ENCODE measurements around the gene FPGS.
A peak's percentile ranks its signal among the peaks of the same experiment; 100 is the strongest.
"Not testable (repeated sequence)": the region's sequence is repeated elsewhere in the genome, so short reads cannot be mapped to it uniquely, and the experiment has no call there.

Gene FPGS, protein sequence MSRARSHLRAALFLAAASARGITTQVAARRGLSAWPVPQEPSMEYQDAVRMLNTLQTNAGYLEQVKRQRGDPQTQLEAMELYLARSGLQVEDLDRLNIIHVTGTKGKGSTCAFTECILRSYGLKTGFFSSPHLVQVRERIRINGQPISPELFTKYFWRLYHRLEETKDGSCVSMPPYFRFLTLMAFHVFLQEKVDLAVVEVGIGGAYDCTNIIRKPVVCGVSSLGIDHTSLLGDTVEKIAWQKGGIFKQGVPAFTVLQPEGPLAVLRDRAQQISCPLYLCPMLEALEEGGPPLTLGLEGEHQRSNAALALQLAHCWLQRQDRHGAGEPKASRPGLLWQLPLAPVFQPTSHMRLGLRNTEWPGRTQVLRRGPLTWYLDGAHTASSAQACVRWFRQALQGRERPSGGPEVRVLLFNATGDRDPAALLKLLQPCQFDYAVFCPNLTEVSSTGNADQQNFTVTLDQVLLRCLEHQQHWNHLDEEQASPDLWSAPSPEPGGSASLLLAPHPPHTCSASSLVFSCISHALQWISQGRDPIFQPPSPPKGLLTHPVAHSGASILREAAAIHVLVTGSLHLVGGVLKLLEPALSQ
- 84.5 to 121 reads per million in 2 donors for total RNA-seq

DNA sequence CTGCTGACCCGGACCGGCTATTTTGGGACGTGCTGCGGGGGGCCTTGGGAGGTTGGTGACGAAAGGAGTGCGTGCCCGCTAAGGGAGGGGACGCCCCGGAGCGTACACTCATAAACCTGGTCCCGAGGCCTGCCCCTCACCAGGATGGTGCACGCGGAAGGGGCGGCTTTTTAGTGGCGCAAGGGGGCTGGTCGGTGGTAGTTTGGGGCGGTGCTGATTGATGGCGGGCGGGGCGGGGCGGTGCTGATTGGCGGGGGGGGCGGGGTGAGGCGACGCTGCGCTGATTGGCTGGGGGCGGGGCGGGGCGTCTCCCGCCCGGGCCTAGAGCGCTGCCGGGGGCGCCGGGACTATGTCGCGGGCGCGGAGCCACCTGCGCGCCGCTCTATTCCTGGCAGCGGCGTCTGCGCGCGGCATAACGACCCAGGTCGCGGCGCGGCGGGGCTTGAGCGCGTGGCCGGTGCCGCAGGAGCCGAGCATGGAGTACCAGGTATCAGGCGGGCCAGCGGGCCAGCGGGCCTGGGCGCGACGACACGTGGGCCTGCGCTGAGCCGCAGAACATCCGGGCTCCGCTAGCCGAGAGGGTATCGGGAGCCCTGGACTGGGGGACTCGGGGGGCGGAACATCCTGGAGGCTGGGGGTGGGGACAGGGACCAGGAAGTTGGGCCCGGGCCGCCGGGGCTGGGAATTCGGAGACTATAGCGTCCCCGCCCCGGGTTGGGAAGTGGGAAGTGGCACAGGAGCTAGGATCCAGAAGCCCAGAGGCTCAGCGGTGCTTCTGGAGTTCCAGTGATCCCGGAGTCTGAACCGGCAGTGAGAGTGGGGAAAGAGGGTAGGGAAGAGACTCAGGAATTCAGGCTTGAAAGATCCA is at the start of gene FPGS:
TSS of gene FPGS (plus strand) at position 307 of the 868 bp plus-strand sequence. CDS start at position 350, 43 bp downstream.
- peak; percentile 76 for DNase-seq

DNA sequence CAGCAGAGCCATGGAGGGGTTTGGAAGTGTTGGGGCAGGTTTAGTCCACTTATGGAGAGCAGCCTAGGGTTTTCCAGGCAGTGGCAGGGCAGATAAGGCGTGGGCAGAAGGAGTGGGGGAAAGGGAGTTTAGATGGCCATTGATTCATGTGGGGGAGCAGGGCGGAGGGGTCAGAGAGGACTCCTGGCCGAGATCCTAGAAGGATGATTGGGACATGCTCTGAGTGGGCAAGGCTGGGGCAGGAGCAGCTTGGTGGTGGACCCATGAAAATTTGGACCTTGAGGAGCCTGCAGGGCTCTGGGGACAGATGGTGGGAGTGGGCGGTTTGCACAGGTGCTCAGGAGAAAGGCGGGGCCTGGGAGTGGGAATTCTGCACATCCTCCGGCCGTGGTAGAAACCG is 49.5 kb upstream of the FPGS start:
- no peak for DNase-seq

DNA sequence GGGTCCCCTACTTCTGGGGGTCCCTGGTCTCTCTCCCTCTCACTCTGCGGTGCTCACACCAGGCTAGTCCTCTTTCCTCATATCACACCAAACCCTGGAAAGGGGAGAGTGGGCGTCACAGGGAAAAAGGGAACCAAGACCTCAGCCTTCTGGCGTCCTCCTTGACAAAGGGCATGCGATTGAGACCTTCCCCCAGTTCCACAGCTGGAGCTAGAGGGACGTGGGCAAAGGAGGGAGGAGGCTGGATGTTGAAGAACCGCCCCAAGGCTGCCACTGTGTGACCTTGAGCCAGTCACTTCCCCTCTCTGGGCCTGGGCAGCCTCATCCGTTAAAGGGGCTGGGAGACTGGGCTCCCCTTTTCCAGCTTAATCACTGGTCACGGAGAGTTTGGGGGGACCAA is 49.1 kb upstream of the FPGS start:
- no peak for DNase-seq

DNA sequence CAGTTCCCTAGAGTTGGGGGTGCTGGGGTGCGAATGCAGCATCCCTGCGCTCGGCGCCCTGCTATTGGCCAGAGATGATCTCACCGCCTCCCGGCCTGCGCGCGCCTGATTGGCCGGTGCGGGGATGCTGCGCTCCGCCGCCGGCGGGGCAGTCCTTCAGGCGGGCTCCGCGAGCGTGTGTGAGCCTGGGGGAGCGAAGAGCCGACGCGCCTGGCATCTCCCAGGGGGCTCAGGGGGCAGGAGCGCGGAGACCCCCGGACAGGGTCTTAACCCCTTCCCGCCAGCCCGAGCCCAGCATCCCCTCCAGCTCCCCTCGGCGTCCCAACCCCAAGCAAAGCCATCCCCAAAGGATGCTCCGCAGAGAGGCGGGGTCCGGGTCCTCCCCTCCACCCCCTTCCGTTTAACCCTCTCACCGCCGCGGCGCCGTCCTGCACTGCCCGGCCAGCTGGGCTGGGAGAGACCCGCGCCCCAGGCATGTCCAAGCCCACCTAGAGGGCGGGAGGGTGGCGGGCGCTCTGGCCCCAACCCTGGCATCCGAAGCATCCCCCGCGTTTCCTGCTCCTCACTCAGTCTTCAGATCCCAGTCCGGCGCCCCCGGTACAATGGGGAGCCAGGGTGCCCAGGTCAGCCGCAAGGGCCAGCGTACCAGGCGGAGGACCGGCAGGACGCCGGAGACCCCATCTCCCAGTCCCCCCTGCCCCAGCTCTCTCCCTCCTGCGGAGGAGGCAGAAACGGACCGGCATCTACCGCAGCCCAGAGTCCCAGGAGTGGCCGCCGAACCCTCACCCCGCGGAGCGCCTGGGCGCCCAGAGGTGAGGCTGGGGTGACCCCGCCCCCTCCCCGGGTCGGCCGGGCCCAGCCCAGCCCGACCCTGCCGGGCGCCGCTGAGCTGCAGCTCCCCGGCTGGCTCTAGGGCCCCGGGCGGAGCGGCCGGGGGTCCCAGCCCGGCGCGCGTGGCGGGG is 48.3 kb upstream of the FPGS start:
- DNase-seq: no peak

DNA sequence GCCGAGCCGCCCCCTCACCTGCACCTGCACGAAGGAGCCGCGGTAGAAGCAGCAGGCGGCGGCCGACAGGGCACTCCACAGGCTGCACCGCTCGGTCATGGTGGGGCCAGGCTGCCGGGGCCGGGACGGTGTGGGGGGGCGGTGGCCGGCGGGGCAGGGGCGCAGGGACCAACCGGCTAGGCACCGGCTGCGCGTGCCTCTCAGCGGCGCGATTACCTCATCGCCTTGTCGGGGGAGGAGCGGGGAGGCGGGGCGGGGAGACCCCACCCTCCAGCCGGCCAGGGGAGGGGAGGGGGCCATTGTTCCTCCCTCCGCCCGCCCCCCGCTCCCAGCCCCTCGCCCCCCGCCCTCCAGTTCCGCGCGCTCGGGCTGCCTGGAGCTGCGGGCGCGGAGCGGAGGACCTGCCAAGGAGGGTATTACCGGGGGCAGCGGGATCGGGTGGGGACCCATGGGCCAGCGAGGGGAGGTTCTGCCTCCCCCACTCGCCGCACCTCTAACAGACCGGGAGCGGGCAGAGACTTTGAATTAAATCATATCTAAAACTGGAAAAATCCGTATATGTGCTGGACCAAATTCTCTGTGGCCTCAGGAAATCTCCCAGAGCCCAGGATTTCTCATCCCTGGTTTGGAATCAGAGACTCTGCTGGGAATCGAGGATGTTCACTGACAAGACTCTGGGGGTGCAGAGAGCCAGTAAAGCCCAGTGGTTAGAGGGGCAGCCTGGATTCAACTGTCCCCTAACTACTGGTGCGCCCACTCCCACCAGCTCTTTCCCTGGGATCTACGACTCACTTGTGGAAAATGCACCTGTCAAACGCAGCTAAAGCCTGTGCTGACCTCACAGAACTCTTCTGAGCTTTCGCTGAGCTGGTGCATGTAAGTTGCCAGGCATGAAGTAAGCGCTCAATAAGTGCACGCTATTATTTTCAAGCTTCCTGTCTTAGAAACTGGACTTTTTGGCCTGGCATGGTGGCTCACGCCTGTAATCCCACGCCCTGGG is 47.3 kb upstream of the FPGS start:
- no peak for DNase-seq

DNA sequence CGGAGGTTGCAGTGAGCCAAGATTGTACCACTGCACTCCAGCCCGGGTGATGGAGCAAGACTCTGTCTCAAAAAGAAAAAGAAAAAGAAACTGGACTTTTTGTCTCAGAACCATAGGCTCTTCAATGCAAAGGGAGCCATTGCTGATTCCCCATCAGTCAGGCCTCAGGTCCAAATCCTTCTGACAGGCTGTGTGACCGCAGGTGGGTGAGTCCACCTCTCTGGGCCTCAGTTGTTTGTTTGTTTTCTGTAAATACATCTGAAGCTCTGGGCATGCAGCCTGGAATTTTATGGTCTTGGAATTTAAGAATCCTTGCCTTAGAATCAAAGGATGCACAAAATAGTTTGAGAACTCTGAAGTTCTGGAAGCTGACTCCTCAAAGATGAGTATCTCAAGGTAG is 46.4 kb upstream of the FPGS start:
- DNase-seq: no peak

DNA sequence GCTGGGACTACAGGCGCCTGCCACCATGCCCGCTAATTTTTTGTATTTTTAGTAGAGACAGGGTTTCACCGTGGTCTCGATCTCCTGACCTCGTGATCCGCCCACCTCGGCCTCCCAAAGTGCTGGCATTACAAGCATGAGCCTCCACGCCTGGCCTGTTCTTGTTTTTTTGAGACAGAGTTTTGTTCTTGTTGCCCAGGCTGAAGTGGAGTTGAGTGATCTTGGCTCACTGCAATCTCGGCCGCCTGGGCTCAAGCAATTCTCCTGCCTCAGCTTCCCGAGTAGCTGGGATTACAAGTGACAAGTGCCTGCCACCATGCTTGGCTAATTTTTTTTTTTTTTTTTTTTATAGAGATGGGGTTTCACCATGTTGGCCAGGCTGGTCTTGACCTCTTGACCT is 45.9 kb upstream of the FPGS start:
- DNase-seq: not testable (repeated sequence)

DNA sequence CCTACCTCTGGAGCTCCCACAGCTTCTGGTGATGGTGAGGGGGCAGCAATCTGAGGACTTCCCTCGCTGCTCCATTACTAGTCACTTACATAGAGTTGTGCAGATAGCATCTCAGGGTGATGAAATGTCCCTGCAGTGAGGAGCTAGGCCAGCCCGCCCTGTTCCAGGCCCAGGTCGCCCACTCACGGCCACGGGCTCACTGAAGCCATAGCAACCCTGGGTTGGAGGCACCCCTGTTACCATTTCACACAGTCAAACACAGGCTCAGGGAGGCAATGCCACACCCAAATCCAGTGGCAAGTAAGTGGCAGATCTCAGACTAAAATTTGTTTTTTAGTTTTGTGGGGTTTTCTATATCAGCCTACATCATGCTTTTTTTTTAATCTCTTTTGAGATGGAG is 43.8 kb upstream of the FPGS start:
- no peak for DNase-seq

DNA sequence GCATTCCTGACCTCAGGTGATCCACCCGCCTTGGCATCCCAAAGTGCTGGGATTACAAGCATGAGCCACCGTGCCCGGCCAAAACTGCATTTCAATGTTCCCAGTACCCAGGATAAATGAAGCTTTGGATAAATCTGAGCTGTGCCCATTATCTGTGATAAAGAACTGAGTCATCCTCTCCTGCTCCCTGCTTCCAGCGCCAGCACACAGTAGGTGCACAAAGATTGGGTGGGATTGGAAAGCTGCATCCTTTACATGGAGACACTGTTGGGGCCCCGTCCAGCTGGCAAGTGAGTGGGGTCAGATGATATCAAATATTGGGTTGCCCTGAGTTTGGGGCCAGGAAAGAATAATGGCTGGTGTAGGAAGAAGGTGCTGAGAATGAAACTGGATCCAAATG is 41.6 kb upstream of the FPGS start:
- DNase-seq: no peak

DNA sequence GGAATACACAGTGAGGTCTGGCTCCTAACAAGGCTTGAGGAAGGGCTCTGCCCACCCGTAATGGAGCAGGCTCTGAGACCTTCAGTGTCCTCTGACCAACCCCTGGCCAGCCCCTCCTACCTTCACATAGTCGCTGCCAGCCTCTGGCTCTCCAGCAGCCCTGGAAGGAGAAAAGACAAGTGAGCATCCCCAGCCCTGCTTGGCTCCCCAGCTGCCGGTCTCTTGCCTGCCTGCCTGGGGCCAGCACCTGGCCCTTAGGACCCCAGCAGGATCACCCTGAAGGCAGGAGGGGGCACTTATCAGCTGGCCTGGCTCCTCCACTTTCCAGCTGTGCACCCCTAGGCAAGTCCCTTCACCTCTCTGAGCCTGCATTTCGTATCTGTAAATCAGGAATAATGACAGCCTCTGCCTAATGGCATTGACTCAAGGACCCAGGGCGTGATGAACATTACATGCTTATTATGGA is 41.2 kb upstream of the FPGS start:
- DNase-seq: no peak

DNA sequence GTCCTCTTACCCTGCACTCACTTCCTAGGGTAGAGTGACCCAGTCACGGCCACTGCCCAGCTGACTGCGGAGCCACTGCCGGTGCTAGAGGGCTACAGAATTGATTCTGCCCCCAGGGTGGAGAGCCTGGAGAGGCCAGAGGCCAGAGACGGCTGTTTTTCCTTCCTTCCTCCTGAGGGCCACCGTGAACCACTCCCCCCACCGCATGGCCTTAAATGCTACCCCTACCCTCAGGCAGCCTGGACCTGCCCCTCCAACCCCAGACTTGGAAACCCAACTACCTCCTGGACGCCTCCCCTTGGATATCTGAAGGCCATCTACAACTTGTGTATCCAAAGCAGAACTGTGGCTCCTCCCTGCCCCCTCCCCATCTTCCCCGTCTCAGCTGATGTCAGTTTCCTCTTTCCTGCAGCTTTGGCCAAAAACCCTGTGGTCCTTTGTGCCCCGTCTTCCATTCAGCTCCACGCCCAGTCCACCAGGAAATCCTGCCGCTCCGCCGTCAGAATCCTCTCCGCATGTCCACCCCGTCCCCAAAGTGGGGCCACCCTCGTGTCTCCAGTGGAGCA is 40.5 kb upstream of the FPGS start:
- no peak for DNase-seq

DNA sequence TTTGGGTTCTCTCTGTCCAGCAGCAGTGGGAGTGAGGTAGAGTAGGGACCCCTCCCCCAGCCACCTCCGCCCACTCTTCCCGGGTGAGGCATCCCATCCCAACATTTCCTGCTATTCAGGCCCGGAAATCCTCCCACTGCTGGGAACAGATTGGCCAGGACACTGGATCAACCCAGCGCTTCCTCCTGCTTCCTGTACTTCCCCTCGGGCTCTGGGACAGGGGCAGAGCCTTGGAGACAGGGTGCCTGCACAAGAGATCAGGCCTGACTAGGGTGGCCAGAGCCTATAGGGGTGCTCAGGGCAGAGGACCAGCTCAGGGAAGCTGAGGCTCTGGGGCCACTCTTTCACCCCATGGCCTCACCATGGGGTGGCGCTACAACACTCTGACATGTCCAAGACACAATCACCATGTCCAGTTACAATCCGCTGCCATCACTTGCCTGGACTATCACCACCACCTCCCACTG is 38.7 kb upstream of the FPGS start:
- no peak for DNase-seq

DNA sequence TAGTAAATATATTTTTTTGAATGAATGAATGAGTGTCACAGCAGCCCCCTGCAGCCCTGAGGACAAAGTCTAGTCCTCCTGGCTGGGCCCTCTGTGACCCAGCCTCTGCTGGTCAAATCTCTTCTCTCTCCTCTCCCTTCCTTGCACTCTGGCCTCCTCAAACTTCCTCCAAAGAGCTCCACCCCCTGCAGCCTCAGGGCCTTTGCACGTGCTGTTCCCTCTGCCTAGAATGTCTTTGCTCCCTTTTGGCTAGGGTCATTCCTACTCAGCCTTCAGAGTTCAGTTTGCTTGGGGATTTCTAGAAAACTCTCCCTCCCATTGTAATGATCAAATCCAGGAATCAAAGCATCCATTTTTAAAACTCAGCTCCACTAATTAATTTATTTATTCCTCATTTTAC is 37.3 kb upstream of the FPGS start:
- no peak for DNase-seq

DNA sequence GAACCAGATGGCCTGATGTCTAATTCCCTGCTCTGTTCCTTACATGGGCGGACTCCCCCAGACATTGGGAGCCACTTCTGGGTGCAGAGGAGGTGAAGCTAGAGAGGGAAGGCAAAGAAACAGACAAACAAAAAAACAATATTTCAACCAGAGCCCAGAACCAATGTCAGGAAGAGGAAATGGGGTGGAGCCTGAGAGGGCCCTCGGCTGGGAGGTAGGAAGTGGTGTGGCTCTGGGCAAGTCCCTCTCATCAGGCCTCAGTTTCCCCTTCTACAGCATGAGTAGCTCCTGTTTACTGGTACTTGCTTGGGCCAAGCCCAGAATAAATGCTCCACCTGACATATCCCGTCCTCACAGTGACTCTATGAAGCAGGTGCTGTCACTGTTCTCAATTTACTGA is 35.3 kb upstream of the FPGS start:
- no peak for DNase-seq

DNA sequence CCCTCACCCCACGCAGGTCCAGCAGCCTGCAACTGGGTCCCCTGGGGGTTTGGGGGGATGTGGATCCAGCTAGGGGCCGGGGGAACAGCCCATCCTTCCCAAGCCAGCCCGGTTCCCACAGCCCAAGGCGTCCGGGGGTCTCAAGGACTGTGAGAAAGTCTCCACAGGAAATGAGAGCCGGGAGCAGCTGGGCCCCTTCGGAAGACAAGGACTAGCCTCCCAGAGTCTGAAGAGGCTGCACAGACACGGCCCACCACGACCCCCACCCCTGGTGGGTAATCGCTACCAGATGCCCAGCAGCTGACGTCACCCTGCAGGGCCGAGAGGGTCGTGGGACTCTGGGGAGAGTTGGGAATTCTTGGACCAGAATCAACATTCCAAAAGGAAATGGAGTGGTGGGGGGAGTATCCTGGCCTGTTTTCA is 34.8 kb upstream of the FPGS start:
- no peak for DNase-seq

DNA sequence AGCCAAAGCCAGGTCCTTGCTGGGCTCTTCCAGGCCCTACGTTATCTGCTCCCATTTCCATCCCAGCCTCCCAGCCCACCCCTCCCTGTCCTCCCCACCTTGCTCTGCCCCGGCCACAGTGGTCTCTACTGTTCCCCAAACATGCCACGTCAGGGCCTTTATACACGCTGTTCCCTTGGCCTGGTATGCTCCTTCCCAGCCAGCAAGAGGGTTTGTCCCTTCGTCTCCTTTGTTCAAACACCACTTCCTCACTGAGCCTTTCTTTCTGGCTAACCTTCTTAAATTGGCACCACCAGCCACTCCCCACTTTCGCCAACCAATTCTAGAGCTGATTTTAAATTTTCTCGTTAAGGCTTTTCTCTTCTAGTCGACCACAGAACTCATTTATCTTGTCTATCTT is 34.0 kb upstream of the FPGS start:
- DNase-seq: no peak

DNA sequence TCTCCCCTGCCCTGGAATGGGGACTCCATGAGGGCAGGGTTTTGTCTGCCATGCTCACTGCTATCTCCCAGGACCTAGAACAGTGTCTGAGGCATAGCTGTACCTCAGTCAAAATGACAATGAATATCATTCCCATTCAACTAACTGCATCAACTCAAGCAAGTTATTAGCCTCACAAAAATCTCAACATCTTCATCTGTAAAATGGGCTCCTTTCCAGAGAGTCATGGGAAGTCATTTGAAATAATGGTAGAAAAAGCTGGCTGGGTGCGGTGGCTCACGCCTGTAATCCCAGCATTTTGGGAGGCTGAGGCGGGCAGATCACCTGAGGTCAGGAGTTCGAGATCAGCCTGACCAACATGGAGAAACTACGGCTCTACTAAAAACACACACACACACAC is 33.6 kb upstream of the FPGS start:
- no peak for DNase-seq

DNA sequence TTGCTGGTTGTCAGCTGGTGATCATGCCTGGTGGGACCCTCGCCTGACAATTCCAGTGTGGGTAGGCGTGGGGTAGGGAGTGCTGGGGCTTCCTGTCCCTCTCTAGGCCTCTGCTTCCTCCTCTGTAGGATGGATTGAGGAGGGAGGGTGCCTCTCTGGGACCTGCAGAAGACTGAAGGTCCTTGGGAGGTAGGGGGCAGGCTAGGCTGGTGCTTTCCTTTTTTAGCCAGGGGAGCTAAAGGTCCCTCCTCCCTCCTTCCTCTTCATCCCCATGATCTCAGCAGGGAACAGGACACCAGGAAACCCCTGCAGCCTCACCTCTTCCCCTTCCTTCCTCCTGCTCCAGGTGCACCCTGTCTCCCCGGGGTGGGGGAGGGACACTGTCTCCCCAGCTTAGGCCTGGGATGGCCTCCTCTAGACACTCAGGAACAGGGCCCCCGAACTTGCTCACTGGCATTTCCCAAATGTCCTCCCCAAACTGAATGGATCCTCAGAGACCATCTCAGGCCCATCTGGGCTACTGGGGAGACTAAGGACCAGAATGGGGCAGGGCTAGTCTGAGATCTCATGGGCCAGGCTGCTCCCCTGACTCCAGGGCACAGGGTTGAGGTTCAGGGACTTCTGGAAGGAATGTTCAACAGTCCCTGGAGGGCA is 32.6 kb upstream of the FPGS start:
- DNase-seq: no peak

DNA sequence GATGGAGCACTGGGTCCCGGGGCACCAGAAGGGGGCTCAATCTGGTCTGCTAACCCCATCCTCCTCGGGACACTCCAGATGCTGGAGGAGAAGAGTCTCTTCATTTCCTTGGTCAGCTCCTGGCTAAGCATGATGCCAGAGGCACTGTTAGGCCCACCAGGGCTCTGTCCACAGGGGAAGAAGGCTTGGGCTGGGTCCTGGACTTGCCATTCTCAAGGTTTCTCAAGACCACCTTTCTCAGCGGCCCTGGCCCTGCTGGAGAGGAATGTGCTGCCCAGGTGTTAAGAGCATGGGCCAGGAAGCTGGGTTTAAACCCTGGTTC is 32.1 kb upstream of the FPGS start:
- no peak for DNase-seq
